HG03571 (cell line): ENCODE data around the gene KIAA0586.
"Not testable (repeated sequence)": the region's sequence is repeated elsewhere in the genome, so short reads cannot be mapped to it uniquely, and the experiment has no call there.

Experiments
- ATAC-seq: cut with Tn5 transposase; IDR thresholded peaks from one replicate; pipeline ENCODE4 v1.9.1; 2021; ENCODE audit not compliant: unreplicated experiment

KIAA0586 gene

DNA sequence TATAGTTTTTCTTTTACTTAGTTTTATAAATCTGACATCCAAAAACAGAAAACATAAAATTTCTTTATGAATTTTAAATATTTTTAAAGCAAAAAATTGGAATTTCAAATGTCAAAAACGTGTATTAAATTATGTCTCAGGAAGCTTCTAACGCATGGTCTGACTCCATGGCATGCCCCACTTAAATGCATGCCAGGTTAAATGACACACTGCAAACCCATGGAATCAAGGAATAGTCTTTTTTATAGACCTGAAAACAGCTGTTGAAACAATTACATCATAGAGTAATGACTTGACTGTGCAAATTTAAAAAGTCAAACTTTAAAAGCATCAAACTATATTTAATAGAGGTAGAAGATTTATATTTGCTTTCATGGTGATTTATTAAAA, 114.1 kb downstream of the KIAA0586 start:
- no peak for ATAC-seq

GRCh38 chr14:58543253-58543652, 115.7 kb downstream of the KIAA0586 start:
- no peak for ATAC-seq

- ATAC-seq = no peak
Measured at GRCh38 chr14:58547649-58548048, 120.1 kb downstream of the KIAA0586 start.

DNA sequence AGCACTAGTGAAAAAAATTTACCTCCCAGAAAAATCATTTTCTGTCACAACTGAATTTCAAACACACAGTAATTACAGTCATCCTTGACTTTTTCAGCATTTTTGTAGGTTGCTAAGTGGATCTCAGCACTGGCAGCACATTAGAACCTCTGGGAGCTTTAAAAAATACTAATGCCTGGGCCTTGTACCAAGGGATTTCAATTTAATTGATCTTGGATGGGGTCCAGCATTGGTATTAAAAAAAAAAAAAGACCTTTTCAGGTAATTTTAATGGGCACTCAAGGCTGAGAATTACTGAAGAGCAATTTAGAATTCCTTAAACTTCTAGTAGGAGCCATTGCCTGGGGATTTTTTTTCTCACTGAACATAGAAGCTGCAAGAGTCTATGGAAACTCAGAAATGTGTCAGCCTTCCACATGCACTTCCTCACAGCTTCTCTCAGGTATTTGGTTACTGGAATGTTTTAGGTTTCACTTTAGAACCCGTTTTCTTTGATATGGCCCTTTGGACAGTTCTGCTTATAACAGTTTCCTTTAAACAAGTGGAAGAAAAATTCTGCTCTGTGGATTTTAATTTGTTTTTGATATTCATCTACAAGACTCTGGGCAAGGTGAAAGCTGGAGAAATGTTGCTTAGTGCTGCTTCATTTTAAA, 121.7 kb downstream of the KIAA0586 start:
- no peak for ATAC-seq

GRCh38 chr14:58553959-58554358, 126.4 kb downstream of the KIAA0586 start:
- ATAC-seq = no peak

GRCh38 chr14:58555647-58556046, 128.1 kb downstream of the KIAA0586 start:
- no peak for ATAC-seq

DNA sequence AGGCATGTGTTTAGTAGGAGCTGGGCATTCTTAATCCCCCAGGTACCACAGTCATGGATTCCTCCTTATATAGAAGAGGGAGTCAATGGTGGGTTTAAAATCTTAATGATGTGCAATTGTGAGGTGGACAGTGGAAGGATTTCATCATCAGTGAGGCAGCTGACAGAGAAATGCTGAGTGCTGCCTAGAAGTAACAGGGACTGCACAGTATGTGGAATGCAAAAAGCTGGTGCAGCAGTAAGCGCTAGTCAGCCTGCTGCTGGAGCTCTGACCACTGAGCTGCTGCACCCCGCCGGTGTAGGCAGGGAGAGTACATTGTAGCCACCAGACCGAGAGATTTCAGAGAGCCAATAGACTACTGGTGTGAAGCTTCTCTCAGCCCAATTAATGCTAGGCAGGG, 129.7 kb downstream of the KIAA0586 start:
- ATAC-seq = no peak

DNA sequence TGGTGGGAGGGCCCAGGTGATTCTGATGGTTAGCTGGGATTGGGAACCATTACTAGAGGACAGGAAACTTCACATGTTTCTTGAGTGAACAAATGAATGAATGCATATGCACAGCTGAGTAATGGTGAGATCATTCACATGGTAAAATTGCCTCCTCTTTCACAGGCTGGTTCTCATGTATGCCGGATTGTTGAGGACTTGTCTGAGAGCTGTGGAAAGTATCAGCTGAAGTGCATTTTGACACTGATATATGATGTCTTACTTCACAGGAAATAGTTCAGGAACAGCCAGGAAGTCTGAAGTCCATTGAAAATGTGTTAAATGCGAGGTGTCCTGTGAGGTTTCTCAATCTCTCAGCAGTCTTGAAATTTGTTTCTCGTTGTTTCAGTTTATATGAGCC, 132.7 kb downstream of the KIAA0586 start:
- no peak for ATAC-seq

GRCh38 chr14:58562141-58562540, 134.6 kb downstream of the KIAA0586 start:
- ATAC-seq = no peak

GRCh38 chr14:58563978-58564377, 136.5 kb downstream of the KIAA0586 start:
- no peak for ATAC-seq

DNA sequence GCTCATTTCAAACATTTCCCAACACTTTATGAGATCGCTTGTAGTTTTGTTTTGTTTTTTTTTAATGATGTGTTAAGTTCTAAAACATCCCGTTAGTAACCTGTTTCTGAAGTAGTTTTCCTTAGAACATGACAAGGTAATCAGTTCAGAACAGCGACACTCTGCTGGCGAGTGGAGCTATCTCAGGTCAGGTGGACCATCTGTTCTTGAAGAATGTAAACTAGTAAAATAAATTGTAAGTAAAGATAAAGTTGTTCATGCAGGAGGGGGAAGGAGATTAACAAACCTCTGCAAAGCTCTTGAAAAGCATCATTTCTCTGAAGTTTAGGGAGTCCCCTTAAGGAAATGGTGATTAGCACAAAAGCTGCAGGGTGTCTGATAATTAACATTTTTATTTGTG, 138.3 kb downstream of the KIAA0586 start:
- no peak for ATAC-seq

DNA sequence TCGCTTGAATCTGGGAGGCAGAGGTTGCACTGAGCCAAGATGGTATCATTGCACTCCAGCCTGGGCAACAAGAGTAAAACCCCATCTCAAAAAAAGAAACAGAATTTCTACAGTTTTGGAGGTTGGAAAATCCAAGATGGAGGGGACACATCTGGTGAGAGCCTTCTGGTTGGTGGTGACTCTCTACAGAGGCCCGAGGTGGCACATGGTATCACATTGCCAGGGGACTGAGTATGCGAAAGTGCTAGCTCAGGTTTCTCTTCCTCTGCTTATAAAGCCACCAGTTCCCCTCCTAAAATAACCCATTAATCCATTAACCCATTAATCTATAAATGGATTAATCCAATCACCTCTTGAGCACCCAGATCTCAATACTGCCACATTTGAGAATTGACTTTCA, 139.5 kb downstream of the KIAA0586 start:
- no peak for ATAC-seq

GRCh38 chr14:58568322-58568721, 140.8 kb downstream of the KIAA0586 start:
- no peak for ATAC-seq

DNA sequence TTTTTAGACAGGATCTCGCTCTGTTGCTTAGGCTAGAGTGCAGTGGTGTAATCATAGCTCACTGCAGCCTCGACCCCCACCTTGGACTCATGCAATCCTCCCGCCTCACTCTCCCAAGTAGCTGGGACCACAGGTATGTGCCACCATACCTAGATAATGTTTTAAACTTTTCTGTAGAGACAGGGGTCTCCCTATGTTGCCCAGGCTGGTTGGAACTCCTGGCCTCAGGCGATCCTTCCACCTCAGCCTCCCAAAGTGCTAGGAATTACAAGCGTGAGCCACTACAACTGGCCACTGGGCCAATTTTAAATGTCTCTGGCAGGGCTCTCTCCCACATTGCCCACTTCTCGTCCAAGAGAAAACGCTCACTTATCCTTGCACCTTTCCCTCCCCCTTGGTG, 143.7 kb downstream of the KIAA0586 start:
- ATAC-seq = no peak

DNA sequence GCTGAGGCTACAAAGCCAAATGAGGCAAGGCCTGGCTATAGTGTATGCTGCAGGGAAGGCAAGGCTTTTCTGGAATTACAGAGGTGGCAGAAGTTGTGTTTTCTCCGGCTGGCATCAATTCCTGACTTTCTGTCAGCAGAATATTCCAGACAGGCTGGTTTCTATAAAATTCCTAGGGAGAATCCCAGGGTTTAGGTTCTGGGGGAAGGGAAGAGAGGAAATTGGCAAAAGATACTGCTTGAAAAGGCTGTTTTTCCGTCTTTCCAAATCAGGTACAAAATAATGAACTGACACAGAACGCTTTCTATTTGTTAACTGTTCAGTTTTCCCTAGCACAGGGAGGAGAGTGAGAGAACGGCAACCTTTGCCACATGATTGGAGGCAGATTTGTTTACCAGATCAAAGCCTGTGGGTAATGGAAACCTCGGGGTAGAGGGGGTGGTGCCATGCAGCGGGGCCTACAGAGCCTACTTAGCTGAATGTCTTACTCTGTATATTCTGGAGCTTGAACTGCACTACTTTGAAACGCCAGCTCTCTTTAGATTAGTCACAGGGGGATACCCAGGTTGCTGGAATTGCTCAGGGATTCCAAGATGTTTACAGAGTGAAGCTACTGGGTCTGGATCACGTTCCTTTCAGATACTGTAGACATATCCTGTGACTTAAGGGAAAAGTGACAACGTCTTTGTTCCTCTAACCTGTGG, 144.4 kb downstream of the KIAA0586 start:
- ATAC-seq = no peak

DNA sequence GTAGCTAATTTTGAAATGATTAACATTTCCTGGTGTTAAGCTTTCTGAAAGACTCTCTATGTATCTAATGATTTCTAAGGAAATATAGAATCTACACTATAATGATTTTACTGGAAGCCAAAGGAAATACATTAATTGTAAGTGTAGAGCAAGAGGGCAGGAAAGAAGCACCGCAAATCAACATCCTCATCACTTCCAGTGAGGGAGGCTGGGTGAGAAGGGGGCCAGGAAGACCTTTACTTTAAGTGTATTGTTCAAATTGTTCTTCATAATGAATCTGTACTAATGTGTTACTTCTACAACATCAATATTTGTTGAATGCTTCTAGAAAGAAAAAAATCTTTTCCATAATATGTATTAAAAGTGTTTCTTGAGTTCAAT, 144.9 kb downstream of the KIAA0586 start:
- no peak for ATAC-seq

- ATAC-seq = no peak
Measured at GRCh38 chr14:58572863-58573262, 145.3 kb downstream of the KIAA0586 start.

- no peak for ATAC-seq
Measured at GRCh38 chr14:58574623-58575022, 147.1 kb downstream of the KIAA0586 start.

DNA sequence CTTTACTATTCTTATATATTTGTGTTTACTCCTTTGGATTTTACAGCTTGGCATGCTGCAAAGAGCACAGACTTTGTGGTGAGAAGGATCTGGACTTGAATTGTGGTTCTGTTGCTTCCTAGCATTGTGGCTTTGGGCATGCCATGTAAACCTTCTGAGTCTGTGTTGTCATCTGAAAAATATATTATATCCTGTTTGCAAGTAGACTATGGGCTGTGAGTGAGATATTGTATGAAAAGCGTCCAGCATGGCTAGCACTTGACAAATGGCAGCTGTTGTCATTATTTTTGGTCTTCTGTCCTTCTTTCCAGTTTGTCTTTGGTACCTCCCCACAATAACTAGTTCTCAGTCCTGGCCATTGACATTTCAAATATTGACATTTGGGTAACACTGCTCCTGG, 148.4 kb downstream of the KIAA0586 start:
- no peak for ATAC-seq

GRCh38 chr14:58580035-58580434, 152.5 kb downstream of the KIAA0586 start:
- ATAC-seq = not testable (repeated sequence)

- not testable (repeated sequence) for ATAC-seq
Measured at GRCh38 chr14:58581389-58581788, 153.9 kb downstream of the KIAA0586 start.

DNA sequence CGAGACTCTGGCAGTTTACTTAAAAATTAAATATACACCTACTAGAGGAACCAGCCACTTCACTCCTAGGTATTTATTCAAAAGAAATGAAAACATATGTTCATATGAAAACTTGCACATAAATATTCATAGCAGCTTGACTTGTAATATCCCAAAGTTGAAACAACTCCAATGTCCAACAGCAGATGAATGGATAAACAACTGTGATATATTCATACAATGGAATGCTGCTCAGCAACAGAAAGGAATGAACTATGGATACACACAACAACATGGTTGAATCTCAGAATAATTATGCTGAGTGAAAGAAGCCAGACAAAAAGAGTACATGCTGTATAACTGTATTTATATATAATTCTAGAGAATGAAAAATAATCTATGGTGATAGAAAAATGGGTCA, 156.9 kb downstream of the KIAA0586 start:
- ATAC-seq = no peak

DNA sequence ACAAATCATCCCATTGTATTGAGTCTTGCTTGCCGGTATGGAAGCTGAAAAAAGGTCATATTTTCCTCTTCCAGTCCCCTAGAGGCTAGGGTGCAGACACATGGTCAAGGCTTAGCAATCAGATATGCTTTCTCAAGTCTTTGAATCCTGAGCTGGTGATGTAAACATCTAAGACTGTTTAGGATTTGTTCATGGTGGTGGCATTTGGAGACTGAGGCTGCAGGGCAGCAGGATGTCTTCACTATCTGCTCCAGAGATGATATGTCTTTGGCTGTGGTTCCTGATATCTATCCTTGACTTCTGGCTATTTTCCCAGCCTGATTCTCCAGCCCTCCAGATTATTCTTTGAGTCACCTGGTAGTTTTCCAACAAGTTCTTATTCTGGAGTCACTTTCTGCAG, 159.8 kb downstream of the KIAA0586 start:
- no peak for ATAC-seq
